Body of pancreas (tissue), 4 donors: ENCODE results near the gene TNFAIP2.

Experiments
- CTCF ChIP-seq, 7 experiments: fragments of 450-650 bp in 4 of 7; fragments of 200-600 bp in 3 of 7; sonication (generic) in 3 of 7; IDR thresholded peaks; one replicate each; pipeline ENCODE4 v1.5.1; 2016 to 2019; ENCODE audit warnings: antibody characterized with exemption in 7 of 7
- POLR2A ChIP-seq, 3 donors: fragments of 450-650 bp; IDR thresholded peaks; one replicate each; pipeline ENCODE4 v1.6.1; 2016; ENCODE audit warnings: antibody characterized with exemption in 3 of 3, mild to moderate bottlenecking in 2 of 3

- TF ChIP-seq POLR2A (IDR thresholded peaks at IDR 0.05) = no peak
- TF ChIP-seq CTCF (IDR thresholded peaks at IDR 0.05) = no peak
These were observed 28.0 kb upstream of the TNFAIP2 start for GRCh38 chr14:103095210-103095778.
